ENCODE results near the gene IMMP2L. TPM values are rescaled to one million over a fixed set of nuclear protein-coding genes. Genes with fewer than 3 reads are reported as not detected.

IMMP2L gene
- total and polyA plus RNA-seq, 2 experiments from 2014 or later: 10.1 to 10.4 TPM

GRCh38 chr7:111320133-111320532 lies 242.2 kb downstream of the IMMP2L start:
- in situ Hi-C loops (cut with MboI): no loop called here
- Histone ChIP-seq H4K20me1 (ENCODE audit: insufficient read depth) (no peaks in the 10 kb centered on the region), H3K9me2 (ENCODE audit: insufficient read depth) (no peaks in the 10 kb centered on the region), H3K4me1 (ENCODE audit: insufficient read depth) (no peaks in the 10 kb centered on the region), H3K36me3 (ENCODE audit: low read depth) (no peaks in the 10 kb centered on the region), H3K9me3 (ENCODE audit: low read depth) (no peaks in the 10 kb centered on the region), H2AFZ (no peak overlapping the region), H3K4me2 (ENCODE audit: unreplicated experiment) (no peak overlapping the region), H3K4me3 (no peak overlapping the region), H3F3A (ENCODE audit: insufficient read depth) (no peaks in the 10 kb centered on the region), H3K9ac (no peak overlapping the region), H3K27me3 (replicated peaks; ENCODE audit: insufficient read depth) (no peaks in the 10 kb centered on the region), H3K79me2 (ENCODE audit: insufficient read depth) (no peaks in the 10 kb centered on the region), H3K27ac (no peak overlapping the region)
- DNase-seq: no peak
- no peak for TF ChIP-seq EZH2 (IDR thresholded peaks at IDR 0.05; ENCODE audit: insufficient read depth, poor library complexity, severe bottlenecking)
- TF ChIP-seq EZH2phosphoT487 (IDR thresholded peaks at IDR 0.05; ENCODE audit: insufficient read depth, low read depth): no peak

DNA sequence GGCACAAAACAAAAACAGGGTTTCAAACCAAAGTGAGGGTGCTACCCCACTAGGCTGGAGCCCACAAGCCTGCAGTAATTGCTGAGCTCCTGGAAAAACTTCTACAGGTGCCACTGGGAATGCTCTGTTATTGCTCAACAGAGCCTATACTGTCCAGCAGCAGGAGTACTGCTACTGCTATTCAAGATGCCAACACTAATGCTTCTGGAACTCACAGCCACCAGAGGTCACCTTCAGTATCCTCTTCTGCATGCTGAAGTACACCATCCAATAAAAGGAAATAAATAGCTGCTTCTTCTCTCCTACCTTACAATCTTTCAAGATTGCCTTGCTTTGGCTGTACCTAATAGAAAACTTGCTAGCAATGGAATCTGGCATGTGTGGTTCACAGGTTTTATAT lies 249.3 kb downstream of the IMMP2L start:
- H3F3A ChIP-seq (ENCODE audit: insufficient read depth): no peaks in the 10 kb centered on the region
- no peaks in the 10 kb centered on the region for H3K4me1 ChIP-seq (ENCODE audit: insufficient read depth)
- TF ChIP-seq EZH2 (IDR thresholded peaks at IDR 0.05; ENCODE audit: insufficient read depth, poor library complexity, severe bottlenecking) (no peak), EZH2phosphoT487 (IDR thresholded peaks at IDR 0.05; ENCODE audit: insufficient read depth, low read depth) (no peak)
- no peak overlapping the region for H3K4me2 ChIP-seq (ENCODE audit: unreplicated experiment)
- H2AFZ ChIP-seq: no peak overlapping the region
- in situ Hi-C loops (cut with MboI): no loop called here
- DNase-seq: peak; percentile 20
- H3K36me3 ChIP-seq (ENCODE audit: low read depth): no peaks in the 10 kb centered on the region
- no peak overlapping the region for H3K4me3 ChIP-seq
- no peaks in the 10 kb centered on the region for H4K20me1 ChIP-seq (ENCODE audit: insufficient read depth)
- H3K9me2 ChIP-seq (ENCODE audit: insufficient read depth): no peaks in the 10 kb centered on the region
- H3K27ac ChIP-seq: no peak overlapping the region
- H3K9me3 ChIP-seq (ENCODE audit: low read depth): no peaks in the 10 kb centered on the region
- no peaks in the 10 kb centered on the region for H3K27me3 ChIP-seq (replicated peaks; ENCODE audit: insufficient read depth)
- no peak overlapping the region for H3K9ac ChIP-seq
- H3K79me2 ChIP-seq (ENCODE audit: insufficient read depth): no peaks in the 10 kb centered on the region

DNA sequence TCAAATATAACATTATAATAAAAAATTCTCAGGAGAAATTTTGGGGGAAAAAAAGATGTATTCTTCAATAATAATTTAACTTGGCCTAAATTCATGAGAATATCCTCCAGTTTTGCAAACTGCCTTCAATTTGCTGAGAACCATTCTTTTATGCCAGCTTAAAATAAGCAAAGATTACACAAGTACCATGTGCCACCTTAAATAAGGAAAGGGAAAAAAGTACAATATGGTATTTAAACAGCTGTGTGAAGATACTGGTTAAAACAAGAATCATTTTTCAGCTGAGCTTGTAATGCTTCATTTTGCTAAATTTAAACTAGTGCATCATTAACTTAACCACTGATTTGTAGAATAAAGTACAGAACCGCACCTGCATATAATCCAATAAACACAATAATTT lies 253.6 kb downstream of the IMMP2L start:
- Histone ChIP-seq H3K9me3 (ENCODE audit: low read depth) (no peaks in the 10 kb centered on the region), H2AFZ (no peak overlapping the region), H3K79me2 (ENCODE audit: insufficient read depth) (no peaks in the 10 kb centered on the region), H3K9ac (no peak overlapping the region), H3K4me3 (no peak overlapping the region), H4K20me1 (ENCODE audit: insufficient read depth) (no peaks in the 10 kb centered on the region), H3F3A (ENCODE audit: insufficient read depth) (no peaks in the 10 kb centered on the region), H3K4me1 (ENCODE audit: insufficient read depth) (no peaks in the 10 kb centered on the region), H3K4me2 (ENCODE audit: unreplicated experiment) (no peak overlapping the region), H3K27ac (no peak overlapping the region), H3K9me2 (ENCODE audit: insufficient read depth) (no peaks in the 10 kb centered on the region), H3K36me3 (ENCODE audit: low read depth) (no peaks in the 10 kb centered on the region), H3K27me3 (replicated peaks; ENCODE audit: insufficient read depth) (no peaks in the 10 kb centered on the region)
- WGBS, 2 experiments (ENCODE audit: low coverage in 1 of 2, low lambda C conversion rate in 2 of 2, missing lambda C conversion rate in 2 of 2): 94 to 98% methylated on average over 1 of the region's 1 CpG
- no peak for DNase-seq
- in situ Hi-C loops (cut with MboI): no loop called here
- TF ChIP-seq EZH2phosphoT487 (IDR thresholded peaks at IDR 0.05; ENCODE audit: insufficient read depth, low read depth) (no peak), EZH2 (IDR thresholded peaks at IDR 0.05; ENCODE audit: insufficient read depth, poor library complexity, severe bottlenecking) (no peak)

GRCh38 chr7:111301891-111302290 lies 260.4 kb downstream of the IMMP2L start:
- no peak overlapping the region for H3K27ac ChIP-seq
- H3K9ac ChIP-seq: no peak overlapping the region
- no peaks in the 10 kb centered on the region for H3K79me2 ChIP-seq (ENCODE audit: insufficient read depth)
- H4K20me1 ChIP-seq (ENCODE audit: insufficient read depth): no peaks in the 10 kb centered on the region
- DNase-seq: peak; percentile 1
- no peaks in the 10 kb centered on the region for H3K9me3 ChIP-seq (ENCODE audit: low read depth)
- no peaks in the 10 kb centered on the region for H3K27me3 ChIP-seq (replicated peaks; ENCODE audit: insufficient read depth)
- H3K4me2 ChIP-seq (ENCODE audit: unreplicated experiment): no peak overlapping the region
- H3K4me3 ChIP-seq: no peak overlapping the region
- no peaks in the 10 kb centered on the region for H3K4me1 ChIP-seq (ENCODE audit: insufficient read depth)
- in situ Hi-C loops (cut with MboI): no loop called here
- H3F3A ChIP-seq (ENCODE audit: insufficient read depth): no peaks in the 10 kb centered on the region
- H3K36me3 ChIP-seq (ENCODE audit: low read depth): no peaks in the 10 kb centered on the region
- H3K9me2 ChIP-seq (ENCODE audit: insufficient read depth): no peaks in the 10 kb centered on the region
- 95 to 100% methylated on average over 1 of the region's 1 CpG for WGBS, 2 experiments (ENCODE audit: low coverage in 1 of 2, low lambda C conversion rate in 2 of 2, missing lambda C conversion rate in 2 of 2)
- no peak overlapping the region for H2AFZ ChIP-seq
- no peak for TF ChIP-seq EZH2 (IDR thresholded peaks at IDR 0.05; ENCODE audit: insufficient read depth, poor library complexity, severe bottlenecking)
- no peak for TF ChIP-seq EZH2phosphoT487 (IDR thresholded peaks at IDR 0.05; ENCODE audit: insufficient read depth, low read depth)

- no peaks in the 10 kb centered on the region for H3K27me3 ChIP-seq (replicated peaks; ENCODE audit: insufficient read depth)
- H3F3A ChIP-seq (ENCODE audit: insufficient read depth): no peaks in the 10 kb centered on the region
- 80 to 82% methylated on average over 4 of the region's 4 CpGs for WGBS, 2 experiments (ENCODE audit: low coverage in 1 of 2, low lambda C conversion rate in 2 of 2, missing lambda C conversion rate in 2 of 2)
- no peak overlapping the region for H3K27ac ChIP-seq
- no peaks in the 10 kb centered on the region for H4K20me1 ChIP-seq (ENCODE audit: insufficient read depth)
- no peaks in the 10 kb centered on the region for H3K4me1 ChIP-seq (ENCODE audit: insufficient read depth)
- no peak overlapping the region for H3K4me2 ChIP-seq (ENCODE audit: unreplicated experiment)
- H3K4me3 ChIP-seq: no peak overlapping the region
- H2AFZ ChIP-seq: no peak overlapping the region
- in situ Hi-C loops (cut with MboI): no loop called here
- no peaks in the 10 kb centered on the region for H3K36me3 ChIP-seq (ENCODE audit: low read depth)
- H3K9me3 ChIP-seq (ENCODE audit: low read depth): no peaks in the 10 kb centered on the region
- no peak for TF ChIP-seq EZH2 (IDR thresholded peaks at IDR 0.05; ENCODE audit: insufficient read depth, poor library complexity, severe bottlenecking)
- no peak for TF ChIP-seq EZH2phosphoT487 (IDR thresholded peaks at IDR 0.05; ENCODE audit: insufficient read depth, low read depth)
- no peak for DNase-seq
- H3K9ac ChIP-seq: no peak overlapping the region
- no peaks in the 10 kb centered on the region for H3K79me2 ChIP-seq (ENCODE audit: insufficient read depth)
- peaks cover 4% of the 10 kb centered on the region; the same call in 1 of the 2 replicates for H3K9me2 ChIP-seq (ENCODE audit: insufficient read depth)
These were observed 267.8 kb downstream of the IMMP2L start for GRCh38 chr7:111294494-111294893.

All from GM23248 (cell line).